A549 (cell line): ENCODE data around the gene KTN1. TPM values are rescaled to one million over a fixed set of nuclear protein-coding genes. Genes with fewer than 3 reads are reported as not detected.
A peak's percentile ranks its signal among the peaks of the same experiment; 100 is the strongest.

ENCODE experiments used
- ATAC-seq, 2 experiments: fragments of 200-7000 bp in 1 of 2; fragments of >200 bp in 1 of 2; cut with Nextera tagmentation in 1 of 2; cut with Tn5 transposase in 1 of 2; 3 replicates each; pipeline versions ENCODE4 v1.8.0 to v1.9.1; 2018 to 2020; ENCODE audit warnings: mild to moderate bottlenecking in 1 of 2, moderate library complexity in 1 of 2
- CTCF ChIA-PET: fragments of 300-600 bp; sonication (Branson Sonifier 250); formaldehyde crosslinking; extraction: SDS; loops from one replicate; lab custom pipeline; 2021; ENCODE audit warnings: antibody characterized with exemption, inconsistent platforms; lab: Yijun Ruan, JAX
- POLR2A ChIA-PET: fragments of 350-600 bp; formaldehyde crosslinking; extraction: SDS; loops from one replicate; lab custom pipeline; 2021; ENCODE audit warnings: antibody characterized with exemption, inconsistent platforms; lab: Yijun Ruan, JAX
- DNase-seq, 2 experiments: peaks; one replicate each; pipeline versions ENCODE4 v3.0.0 to v3.0.0-alpha.2; 2011 to 2016; ENCODE audit warnings: low read depth in 1 of 2, low spot score in 1 of 2
- FAIRE-seq: peaks from 2 replicates; lab custom pipeline; 2011; peaks lifted over from hg19 to GRCh38; lab: Jason Lieb, UNC
- H3K27ac ChIP-seq, 2 experiments: fragments of >200 bp; sonication (Bioruptor Twin); formaldehyde crosslinking; 3 replicates each; pipeline ENCODE4 v1.5.1; 2016 to 2017
- H3K4me1 ChIP-seq: fragments of >200 bp; sonication (Bioruptor Twin); formaldehyde crosslinking; 3 replicates; pipeline ENCODE4 v1.6.1; 2016
- H3K4me2 ChIP-seq: fragments of >200 bp; sonication (Bioruptor Twin); formaldehyde crosslinking; 3 replicates; pipeline ENCODE4 v1.6.1; 2016
- H3K4me3 ChIP-seq: fragments of >200 bp; sonication (Bioruptor Twin); formaldehyde crosslinking; 3 replicates; pipeline ENCODE4 v1.5.1; 2016
- H3K9me3 ChIP-seq: fragments of >200 bp; sonication (Bioruptor Twin); formaldehyde crosslinking; 3 replicates; pipeline ENCODE4 v1.6.1; 2016
- BCL3 ChIP-seq: fragments of >200 bp; sonication (Bioruptor Twin); formaldehyde crosslinking; IDR thresholded peaks from 3 replicates; pipeline ENCODE4 v1.6.1; 2016
- BHLHE40 ChIP-seq: IDR thresholded peaks from 2 replicates; pipeline ENCODE4 v1.6.1; 2012; ENCODE audit warnings: low read depth, low read length, inconsistent platforms
- CHD2 ChIP-seq: fragments of 150-350 bp; IDR thresholded peaks from 2 replicates; pipeline ENCODE4 v1.6.1; 2014; ENCODE audit warnings: low read length; ENCODE audit not compliant: partially characterized antibody
- CHD4 ChIP-seq: fragments of 200-600 bp; sonication (generic); IDR thresholded peaks from 2 replicates; pipeline ENCODE4 v1.6.1; 2016; ENCODE audit warnings: antibody characterized with exemption, mild to moderate bottlenecking, borderline replicate concordance
- E2F6 ChIP-seq: IDR thresholded peaks from 2 replicates; pipeline ENCODE4 v1.6.1; 2012; ENCODE audit warnings: low read depth, borderline replicate concordance
- EHMT2 ChIP-seq: fragments of 200-600 bp; sonication (generic); IDR thresholded peaks from 2 replicates; pipeline ENCODE4 v1.6.1; 2016; ENCODE audit warnings: antibody characterized with exemption, low read depth, mild to moderate bottlenecking, moderate library complexity
- ELK1 ChIP-seq: fragments of 150-350 bp; IDR thresholded peaks from 2 replicates; pipeline ENCODE4 v1.6.1; 2014; ENCODE audit warnings: low read depth, mild to moderate bottlenecking, low read length
- FOSB ChIP-seq: fragments of 250-450 bp; sonication (Bioruptor Pico); IDR thresholded peaks from 2 replicates; pipeline ENCODE4 v1.5.0; 2020; ENCODE audit warnings: mild to moderate bottlenecking, moderate library complexity
- FOSL2 ChIP-seq, 2 experiments: fragments of 450-650 bp in 1 of 2; fragments of >200 bp in 1 of 2; sonication (Bioruptor Twin) in 1 of 2; formaldehyde crosslinking; IDR thresholded peaks; 2 replicates each; pipeline versions ENCODE4 v1.5.0 to v1.6.1; 2016 to 2020; ENCODE audit warnings: mild to moderate bottlenecking in 1 of 2, moderate library complexity in 1 of 2
- FOXS1 ChIP-seq: fragments of 250-450 bp; sonication (Bioruptor Pico); IDR thresholded peaks from 2 replicates; pipeline ENCODE4 v1.5.0; 2020; ENCODE audit warnings: mild to moderate bottlenecking, moderate library complexity
- GATA3 ChIP-seq: IDR thresholded peaks from 2 replicates; pipeline ENCODE4 v1.6.1; 2012; ENCODE audit warnings: borderline replicate concordance
- HDAC2 ChIP-seq: fragments of 200-600 bp; sonication (generic); IDR thresholded peaks from 2 replicates; pipeline ENCODE4 v1.6.1; 2016
- HES2 ChIP-seq: fragments of >200 bp; sonication (Bioruptor Twin); formaldehyde crosslinking; IDR thresholded peaks from 2 replicates; pipeline ENCODE4 v1.6.1; 2016
- HEYL ChIP-seq: fragments of 250-450 bp; sonication (Bioruptor Pico); IDR thresholded peaks from 2 replicates; pipeline ENCODE4 v1.8.0; 2021; ENCODE audit warnings: mild to moderate bottlenecking, moderate library complexity
- JUN ChIP-seq, 2 experiments: fragments of >200 bp; sonication (Bioruptor Twin); formaldehyde crosslinking; IDR thresholded peaks; 2 replicates in 1 of 2; 3 replicates in 1 of 2; pipeline ENCODE4 v1.6.1; 2016 to 2017
- KDM1A ChIP-seq: fragments of 200-600 bp; sonication (generic); IDR thresholded peaks from 2 replicates; pipeline ENCODE4 v1.6.1; 2016; ENCODE audit warnings: low read depth, mild to moderate bottlenecking
- MAFK ChIP-seq: fragments of 450-650 bp; IDR thresholded peaks from 2 replicates; pipeline ENCODE4 v1.6.1; 2014; ENCODE audit not compliant: partially characterized antibody
- MAX ChIP-seq: IDR thresholded peaks from 2 replicates; pipeline ENCODE4 v1.6.1; 2012
- NFE2L2 ChIP-seq: fragments of 150-350 bp; conservative IDR thresholded peaks from 2 replicates; pipeline ENCODE4 v1.6.1; 2014; ENCODE audit warnings: low read length
- PBX3 ChIP-seq: IDR thresholded peaks from 2 replicates; pipeline ENCODE4 v1.6.1; 2012
- RAD21 ChIP-seq, 2 experiments: fragments of >200 bp in 1 of 2; sonication (Bioruptor Twin) in 1 of 2; formaldehyde crosslinking in 1 of 2; IDR thresholded peaks in 1 of 2; conservative IDR thresholded peaks in 1 of 2; 2 replicates in 1 of 2; 3 replicates in 1 of 2; pipeline ENCODE4 v1.6.1; 2012 to 2018; ENCODE audit warnings: inconsistent platforms in 1 of 2
- RCOR1 ChIP-seq: fragments of 150-350 bp; IDR thresholded peaks from 2 replicates; pipeline ENCODE4 v1.6.1; 2014; ENCODE audit warnings: antibody characterized with exemption, low read length, low read depth
- REST ChIP-seq: fragments of 200-600 bp; sonication (generic); IDR thresholded peaks from 2 replicates; pipeline ENCODE4 v1.6.1; 2016; ENCODE audit warnings: antibody characterized with exemption, mild to moderate bottlenecking, moderate library complexity
- RNF2 ChIP-seq: fragments of 200-600 bp; sonication (generic); IDR thresholded peaks from 2 replicates; pipeline ENCODE4 v1.6.1; 2016; ENCODE audit warnings: low read depth, mild to moderate bottlenecking, antibody characterized with exemption, moderate library complexity, borderline replicate concordance
- SMC3 ChIP-seq: fragments of >200 bp; sonication (Bioruptor Twin); formaldehyde crosslinking; IDR thresholded peaks from 3 replicates; pipeline ENCODE4 v1.6.1; 2018; ENCODE audit warnings: inconsistent platforms
- SREBF2 ChIP-seq: fragments of 450-650 bp; IDR thresholded peaks from 2 replicates; pipeline ENCODE4 v1.6.1; 2014; ENCODE audit warnings: mild to moderate bottlenecking, moderate library complexity
- ZNF302 ChIP-seq: fragments of 250-450 bp; sonication (Bioruptor Pico); IDR thresholded peaks from 2 replicates; pipeline ENCODE4 v1.9.0; 2021; ENCODE audit warnings: inconsistent platforms, mild to moderate bottlenecking, moderate library complexity
- WGBS: methylation state at CpG from one replicate; pipeline ENCODE4 v1.1.6; 2017; ENCODE audit errors: missing lambda C conversion rate; 5-methylcytosine and 5-hydroxymethylcytosine counted together
- polyA plus RNA-seq, 4 experiments: library from polyadenylated mRNA; depleted of rRNA in 3 of 4; stranded (reverse); fragments of >200 nt; fragmentation: RNase III in 1 of 4; extraction: RNeasy Plus Mini Kit Qiagen cat#74134 plus additional on column Dnase treatment in 1 of 4; gene quantifications; 2 replicates in 3 of 4; 3 replicates in 1 of 4; pipeline ENCODE4 v1.2.3, GENCODE V29; 2011 to 2017

The KTN1 gene
- polyA plus RNA-seq, 2 of the 4 experiments (the other 2 are of a cell fraction), result 153 to 233 TPM

- ChIA-PET POLR2A (no interaction called here), CTCF (interaction anchor here (0.6 to 1.0 kb wide), 3 partner anchors 21 to 167 kb away, joined by 3 to 6 read pairs (median 5); no protein-coding TSS in a partner anchor)
- ATAC-seq (no peak), DNase-seq (no peak), FAIRE-seq (no peak)
- H3K4me3 ChIP-seq, result no peak overlapping the region
- no peak overlapping the region for H3K4me2 ChIP-seq
- H3K4me1 ChIP-seq, result peaks cover 91% of the 10 kb centered on the region
- no peaks in the 10 kb centered on the region for H3K9me3 ChIP-seq
- TF ChIP-seq FOSL2 (IDR thresholded peaks at IDR 0.05) (no peak), FOSL2 (CRISPR knock-in tag; IDR thresholded peaks at IDR 0.05) (no peak), NFE2L2 (no peak), SREBF2 (no peak), FOSB (CRISPR knock-in tag) (no peak), ZNF302 (no peak), CHD4 (no peak), ELK1 (no peak), CHD2 (no peak), KDM1A (no peak), BHLHE40 (no peak), RAD21 (conservative IDR thresholded peaks at IDR 0.05 in 1 of 2, IDR thresholded peaks at IDR 0.05 in 1 of 2) (no peak), BCL3 (no peak), HEYL (no peak), GATA3 (no peak), JUN (IDR thresholded peaks at IDR 0.05) (no peak)
- 92% methylated on average over 4 of the region's 4 CpGs for WGBS
- H3K27ac ChIP-seq, result peak overlapping the region in 1 of 2 experiments; percentile 49; a peak in 3 of 6 replicates
These were observed 23.5 kb downstream of the KTN1 start for GRCh38 chr14:55603401-55603953.

- ATAC-seq, result no peak
- TF ChIP-seq JUN (IDR thresholded peaks at IDR 0.05), result no peak
- no peak for TF ChIP-seq REST
- no peak for TF ChIP-seq RAD21 (conservative IDR thresholded peaks at IDR 0.05 in 1 of 2, IDR thresholded peaks at IDR 0.05 in 1 of 2)
- no peak for TF ChIP-seq RNF2
- no peak for TF ChIP-seq PBX3
- no peak for TF ChIP-seq MAX
- no peak for TF ChIP-seq EHMT2
- no peak for TF ChIP-seq E2F6
- TF ChIP-seq RCOR1, result no peak
- no peak for TF ChIP-seq CHD2
- no peak for TF ChIP-seq SMC3
- no peak for TF ChIP-seq FOXS1 (CRISPR knock-in tag)
- TF ChIP-seq HDAC2, result no peak
- no peak for TF ChIP-seq MAFK
- no peak for TF ChIP-seq HES2
- TF ChIP-seq, all 56 proteins: peak for 0
- Histone ChIP-seq H3K4me2 (peak overlapping the region; percentile 74), H3K9me3 (no peaks in the 10 kb centered on the region), H3K4me1 (peaks cover 90% of the 10 kb centered on the region), H3K27ac (peak overlapping the region in 1 of 2 experiments; percentile 81; a peak in 3 of 6 replicates), H3K4me3 (no peak overlapping the region; the same call in 2 of the 3 replicates)
- POLR2A ChIA-PET, result no interaction called here
- CTCF ChIA-PET, result interaction anchor here (0.9 to 1.8 kb wide), 3 partner anchors 17 to 286 kb away, joined by 3 to 4 read pairs (median 4); no protein-coding TSS in a partner anchor
- no peak for FAIRE-seq
- DNase-seq, result no peak
These were observed 24.5 kb downstream of the KTN1 start for GRCh38 chr14:55604488-55604887.
